HepG2 (cell line): ENCODE data around the gene SLC6A8. TPM values are rescaled to one million over a fixed set of nuclear protein-coding genes. Genes with fewer than 3 reads are reported as not detected.

Experiments used
- ATAC-seq: fragments of 200-7000 bp; cut with Tn5 transposase; 3 replicates; pipeline ENCODE4 v1.9.1; 2020; ENCODE audit warnings: mild to moderate bottlenecking, moderate library complexity
- BruUV-seq: library from RNA; stranded (reverse); fragments of 400-500 nt; replicated peaks from 2 replicates; lab custom pipeline; 2021; lab: Mats Ljungman, UMichigan
- CTCF ChIA-PET: fragments of 300-600 bp; formaldehyde crosslinking; extraction: SDS; loops from one replicate; lab custom pipeline; 2021; ENCODE audit warnings: low total read pairs, inconsistent platforms, low intra/inter-chr PET ratio; lab: Yijun Ruan, JAX
- POLR2A ChIA-PET: fragments of 350-600 bp; sonication (Branson Sonifier 250); formaldehyde crosslinking; loops from one replicate; lab custom pipeline; 2020; ENCODE audit warnings: antibody characterized with exemption, inconsistent platforms; lab: Yijun Ruan, JAX
- DNase-seq: peaks from one replicate; pipeline ENCODE4 v3.0.0-alpha.2; 2015; ENCODE audit warnings: low spot score
- FAIRE-seq: peaks from 3 replicates; lab custom pipeline; 2011; peaks lifted over from hg19 to GRCh38; lab: Jason Lieb, UNC
- H2AFZ ChIP-seq: one replicate; pipeline ENCODE4 v1.6.1; 2011; ENCODE audit warnings: low read length, inconsistent platforms
- H3K27ac ChIP-seq: fragments of 300-600 bp; 3 replicates; pipeline ENCODE4 v1.8.0; 2011; ENCODE audit warnings: mixed run types, mild to moderate bottlenecking, mixed read lengths, low read length, inconsistent platforms; ENCODE audit not compliant: insufficient read depth; ENCODE audit errors: extremely low read length
- H3K27me3 ChIP-seq, 2 experiments: fragments of 200-600 bp in 1 of 2; 2 replicates in 1 of 2; 3 replicates in 1 of 2; pipeline versions ENCODE4 v1.6.0 to v1.8.0; 2011; ENCODE audit warnings: low read length in 2 of 2, mild to moderate bottlenecking in 2 of 2, moderate library complexity in 2 of 2, inconsistent platforms in 1 of 2; ENCODE audit not compliant: insufficient read depth in 2 of 2, control insufficient read depth in 1 of 2
- H3K36me3 ChIP-seq, 2 experiments: fragments of 200-600 bp in 1 of 2; replicated peaks in 1 of 2; 2 replicates in 1 of 2; 3 replicates in 1 of 2; pipeline versions ENCODE4 v1.5.1 to v1.8.0; 2011; ENCODE audit warnings: low read length in 2 of 2, inconsistent platforms in 1 of 2; ENCODE audit not compliant: insufficient read depth in 2 of 2, control insufficient read depth in 1 of 2
- H3K4me1 ChIP-seq: 2 replicates; pipeline ENCODE4 v1.5.1; 2012; ENCODE audit warnings: low read length, inconsistent platforms; ENCODE audit not compliant: insufficient read depth
- H3K4me2 ChIP-seq: 2 replicates; pipeline ENCODE4 v1.6.0; 2011; ENCODE audit warnings: low read depth, low read length, inconsistent platforms
- H3K4me3 ChIP-seq, 3 experiments: fragments of 200-600 bp in 1 of 3; sonication (generic), shearing (Covaris generic) in 1 of 3; replicated peaks in 1 of 3; 2 replicates each; pipeline ENCODE4 v1.5.1; 2011 to 2016; ENCODE audit warnings: low read length in 3 of 3, inconsistent platforms in 2 of 3, low read depth in 2 of 3, mild to moderate bottlenecking in 2 of 3, control low read depth in 1 of 3, mixed read lengths in 1 of 3; ENCODE audit not compliant: insufficient read depth in 1 of 3
- H3K79me2 ChIP-seq: one replicate; pipeline ENCODE4 v1.6.1; 2011; ENCODE audit warnings: low read length, inconsistent platforms; ENCODE audit not compliant: insufficient read depth
- H3K9ac ChIP-seq: 2 replicates; pipeline ENCODE4 v1.6.0; 2011; ENCODE audit warnings: mild to moderate bottlenecking, low read depth, low read length, inconsistent platforms; ENCODE audit not compliant: insufficient read depth
- H3K9me3 ChIP-seq: 2 replicates; pipeline ENCODE4 v1.5.1; 2012; ENCODE audit warnings: mild to moderate bottlenecking, low read length
- H4K20me1 ChIP-seq: 2 replicates; pipeline ENCODE4 v1.6.0; 2011; ENCODE audit warnings: inconsistent platforms, mild to moderate bottlenecking, low read length, moderate library complexity; ENCODE audit not compliant: insufficient read depth
- DNMT3B ChIP-seq: conservative IDR thresholded peaks from 2 replicates; pipeline ENCODE4 v1.6.1; 2016; ENCODE audit warnings: missing biosample characterization, control low read depth
- DRAP1 ChIP-seq: IDR thresholded peaks from 2 replicates; pipeline ENCODE4 v1.6.1; 2016; ENCODE audit warnings: missing genetic modification reagents, missing compliant biosample characterization
- MYPOP ChIP-seq: sonication (generic); formaldehyde crosslinking; IDR thresholded peaks from 2 replicates; pipeline ENCODE4 v1.8.1; 2023; ENCODE audit warnings: mild to moderate bottlenecking, moderate library complexity, missing genetic modification reagents
- PHB2 ChIP-seq: fragments of 450-650 bp; IDR thresholded peaks from 2 replicates; pipeline ENCODE4 v1.6.1; 2018; ENCODE audit not compliant: partially characterized antibody
- RBFOX2 ChIP-seq: fragments of 200-400 bp; formaldehyde crosslinking; IDR thresholded peaks from 2 replicates; pipeline ENCODE4 v1.6.1; 2017; ENCODE audit warnings: low read depth, mild to moderate bottlenecking, low read length
- SP1 ChIP-seq, 2 experiments: fragments of 450-650 bp in 1 of 2; sonication (generic) in 1 of 2; formaldehyde crosslinking in 1 of 2; IDR thresholded peaks; 2 replicates each; pipeline versions ENCODE4 v1.4.0 to v1.6.1; 2016 to 2020; ENCODE audit warnings: missing genetic modification reagents in 1 of 2
- ZNF558 ChIP-seq: sonication (generic); formaldehyde crosslinking; IDR thresholded peaks from 2 replicates; pipeline ENCODE4 v1.9.0; 2022; ENCODE audit warnings: mild to moderate bottlenecking, missing genetic modification reagents, borderline replicate concordance
- ZNF713 ChIP-seq: sonication (generic); formaldehyde crosslinking; IDR thresholded peaks from 2 replicates; pipeline ENCODE4 v1.4.0; 2020; ENCODE audit warnings: mild to moderate bottlenecking, missing genetic modification reagents
- ZNF781 ChIP-seq: sonication (generic); formaldehyde crosslinking; IDR thresholded peaks from 2 replicates; pipeline ENCODE4 v1.5.1; 2020; ENCODE audit warnings: borderline replicate concordance, mild to moderate bottlenecking, missing genetic modification reagents; ENCODE audit errors: not compliant biosample characterization
- ZSCAN29 ChIP-seq: sonication (generic); formaldehyde crosslinking; conservative IDR thresholded peaks from 2 replicates; pipeline ENCODE4 v1.4.0; 2020; ENCODE audit warnings: mild to moderate bottlenecking, missing genetic modification reagents
- WGBS: methylation state at CpG from one replicate; pipeline ENCODE4 v1.1.6; 2017; ENCODE audit warnings: low lambda C conversion rate; 5-methylcytosine and 5-hydroxymethylcytosine counted together
- in situ Hi-C: cut with HindIII; loops from 2 replicates; pipeline ENCODE4 v1.10.0; 2017; ENCODE audit warnings: low pct_unique_long_range_greater_than_20kb; ENCODE audit not compliant: extremely low pct_ligation_motif_present
- intact Hi-C: fragments of 100-400 bp; cut with micrococcal nuclease; formaldehyde crosslinking; loops from one replicate; pipeline ENCODE4 v1.10.0; 2022; ENCODE audit not compliant: unreplicated experiment
- polyA plus RNA-seq, 8 experiments: library from polyadenylated mRNA; depleted of rRNA in 3 of 8; stranded (reverse) in 7 of 8; unstranded in 1 of 8; fragments of >200 nt; fragmentation: Illumina TruSeq in 4 of 8; extraction: Trizol in 4 of 8; gene quantifications; 2 replicates each; pipeline versions ENCODE4 v1.2.1 to v1.2.3, GENCODE V29; 2011 to 2016; ENCODE audit warnings: low read depth in 4 of 8, missing spikeins in 1 of 8, mixed read lengths in 1 of 8; ENCODE audit not compliant: insufficient read depth in 1 of 8
- total RNA-seq, 5 experiments: library from RNA; depleted of rRNA; stranded (reverse); fragments of >200 nt; fragmentation: Illumina TruSeq; extraction: Trizol; gene quantifications; 2 replicates each; pipeline ENCODE4 v1.2.3, GENCODE V29; 2016; ENCODE audit warnings: low read depth in 1 of 5
- TF ChIP-seq, protein P1 (sequence below): sonication (generic); formaldehyde crosslinking; IDR thresholded peaks from 2 replicates; pipeline ENCODE4 v1.5.0; 2020; ENCODE audit warnings: missing genetic modification reagents
- TF ChIP-seq, protein P2 (sequence below): sonication (generic); formaldehyde crosslinking; IDR thresholded peaks from 2 replicates; pipeline ENCODE4 v1.4.0; 2020; ENCODE audit warnings: missing genetic modification reagents

The SLC6A8 gene
- total and polyA plus RNA-seq, 2 of the 13 experiments (the other 11 are each of a cell fraction or from before 2014, with no cell fraction given), result 13.9 to 176 TPM

DNA sequence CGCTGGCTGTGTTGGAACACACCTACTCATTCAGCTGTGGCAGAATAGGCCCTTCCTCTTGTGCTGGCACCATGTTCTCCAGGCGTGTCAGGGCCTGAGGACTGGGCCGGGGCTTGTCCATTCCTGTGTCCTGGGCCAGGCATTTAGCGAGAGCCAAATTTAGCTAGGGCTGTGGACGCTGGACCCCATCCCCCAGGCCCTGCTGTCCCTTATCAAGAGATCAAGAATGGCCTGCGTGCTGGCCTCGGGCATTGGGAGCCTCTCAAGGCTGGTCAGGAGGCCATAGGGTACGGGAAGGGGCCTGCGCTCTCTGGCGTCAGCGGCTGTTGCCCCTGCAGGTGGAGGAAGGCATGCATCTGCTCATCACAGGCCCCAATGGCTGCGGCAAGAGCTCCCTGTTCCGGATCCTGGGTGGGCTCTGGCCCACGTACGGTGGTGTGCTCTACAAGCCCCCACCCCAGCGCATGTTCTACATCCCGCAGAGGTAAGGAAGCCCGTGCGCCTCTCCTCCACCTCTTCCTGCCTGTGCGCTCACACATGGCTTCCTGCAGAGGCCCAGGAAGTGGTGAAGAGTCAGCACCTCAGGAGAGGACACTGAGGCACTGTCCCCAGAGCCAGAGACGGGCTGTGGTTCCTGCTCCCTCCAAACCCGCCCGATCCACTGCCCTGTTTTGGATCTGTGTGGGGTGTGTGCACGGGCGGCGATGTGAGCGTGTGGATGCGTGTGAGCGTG, 52.2 kb downstream of the SLC6A8 start:
- ChIA-PET POLR2A (no interaction called here), CTCF (no interaction called here)
- in situ Hi-C loops (no loop called here), intact Hi-C loops (no loop called here)
- no TSS peak for BruUV-seq
- no CpG with 5 or more reads among the region's 29 CpGs for WGBS
- no peaks in the 10 kb centered on the region for H3K4me1 ChIP-seq
- H3K4me3 ChIP-seq, result no peak overlapping the region
- no peak for ATAC-seq
- H3K36me3 ChIP-seq, result 0 out of 5 replicates have a peak, but pooled peaks cover 0 to 3% of the 10 kb centered on the region in 2 experiments
- no peak overlapping the region for H3K27ac ChIP-seq
- H4K20me1 ChIP-seq, result no peaks in the 10 kb centered on the region
- H3K79me2 ChIP-seq, result no peaks in the 10 kb centered on the region
- no peak for DNase-seq
- H2AFZ ChIP-seq, result no peak overlapping the region
- no peak for FAIRE-seq
- no peak overlapping the region for H3K4me2 ChIP-seq
- H3K27me3 ChIP-seq, result no peaks in the 10 kb centered on the region
- TF ChIP-seq RBFOX2 (0 out of 2 replicates have a peak, but pooled peaks have one; percentile 28), ZNF713 (CRISPR knock-in tag) (no peak)
- TF ChIP-seq, protein P1, sequence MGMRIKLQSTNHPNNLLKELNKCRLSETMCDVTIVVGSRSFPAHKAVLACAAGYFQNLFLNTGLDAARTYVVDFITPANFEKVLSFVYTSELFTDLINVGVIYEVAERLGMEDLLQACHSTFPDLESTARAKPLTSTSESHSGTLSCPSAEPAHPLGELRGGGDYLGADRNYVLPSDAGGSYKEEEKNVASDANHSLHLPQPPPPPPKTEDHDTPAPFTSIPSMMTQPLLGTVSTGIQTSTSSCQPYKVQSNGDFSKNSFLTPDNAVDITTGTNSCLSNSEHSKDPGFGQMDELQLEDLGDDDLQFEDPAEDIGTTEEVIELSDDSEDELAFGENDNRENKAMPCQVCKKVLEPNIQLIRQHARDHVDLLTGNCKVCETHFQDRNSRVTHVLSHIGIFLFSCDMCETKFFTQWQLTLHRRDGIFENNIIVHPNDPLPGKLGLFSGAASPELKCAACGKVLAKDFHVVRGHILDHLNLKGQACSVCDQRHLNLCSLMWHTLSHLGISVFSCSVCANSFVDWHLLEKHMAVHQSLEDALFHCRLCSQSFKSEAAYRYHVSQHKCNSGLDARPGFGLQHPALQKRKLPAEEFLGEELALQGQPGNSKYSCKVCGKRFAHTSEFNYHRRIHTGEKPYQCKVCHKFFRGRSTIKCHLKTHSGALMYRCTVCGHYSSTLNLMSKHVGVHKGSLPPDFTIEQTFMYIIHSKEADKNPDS (CRISPR knock-in tag), result no peak
- H3K9me3 ChIP-seq, result no peaks in the 10 kb centered on the region
- no peak overlapping the region for H3K9ac ChIP-seq

DNA sequence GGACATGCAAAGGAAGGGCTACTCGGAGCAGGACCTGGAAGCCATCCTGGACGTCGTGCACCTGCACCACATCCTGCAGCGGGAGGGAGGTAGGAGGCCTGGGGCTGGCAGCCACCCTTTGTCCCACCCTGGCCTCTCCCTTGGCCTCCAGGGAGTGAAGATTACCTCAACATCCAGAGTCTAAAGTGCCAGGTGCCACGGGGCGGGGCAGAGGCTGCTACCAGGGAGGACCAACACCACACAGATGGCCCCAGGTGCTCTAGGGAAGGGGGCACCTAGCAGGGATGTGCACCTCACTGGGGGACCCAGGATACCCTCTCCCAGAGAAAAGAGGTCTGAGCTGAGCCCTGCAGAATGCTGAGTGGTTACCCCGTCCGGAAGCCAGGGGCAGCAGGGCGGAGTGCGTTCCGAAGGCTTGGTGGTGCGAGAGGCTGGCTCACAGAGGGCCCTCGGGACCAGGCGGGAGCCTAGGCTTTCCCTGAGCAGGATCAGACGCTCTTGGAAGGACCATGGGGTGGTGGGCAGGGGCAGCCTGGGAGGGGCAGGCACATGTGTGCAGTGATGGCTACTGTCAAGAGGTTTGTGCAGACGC, 53.0 kb downstream of the SLC6A8 start:
- no peaks in the 10 kb centered on the region for H3K27me3 ChIP-seq
- no peaks in the 10 kb centered on the region for H3K9me3 ChIP-seq
- no peak overlapping the region for H3K4me3 ChIP-seq
- WGBS, result 100% methylated on average over 2 of the region's 16 CpGs
- H3K36me3 ChIP-seq, result 0 out of 5 replicates have a peak, but pooled peaks cover 0 to 3% of the 10 kb centered on the region in 2 experiments
- no peaks in the 10 kb centered on the region for H4K20me1 ChIP-seq
- H3K4me1 ChIP-seq, result no peaks in the 10 kb centered on the region
- POLR2A ChIA-PET, result no interaction called here
- no peak overlapping the region for H3K4me2 ChIP-seq
- CTCF ChIA-PET, result no interaction called here
- H3K27ac ChIP-seq, result no peak overlapping the region
- no peaks in the 10 kb centered on the region for H3K79me2 ChIP-seq
- in situ Hi-C loops, result no loop called here
- no TSS peak for BruUV-seq
- no peak for ATAC-seq
- no peak for DNase-seq
- H3K9ac ChIP-seq, result no peak overlapping the region
- no peak overlapping the region for H2AFZ ChIP-seq
- intact Hi-C loops, result no loop called here
- no peak for FAIRE-seq
- TF ChIP-seq MYPOP (CRISPR knock-in tag), result no peak
- TF ChIP-seq ZNF781, result no peak
- TF ChIP-seq ZNF558 (CRISPR knock-in tag), result no peak
- no peak for TF ChIP-seq DNMT3B (CRISPR knock-in tag)
- no peak for TF ChIP-seq ZSCAN29 (CRISPR knock-in tag)
- no peak for TF ChIP-seq DRAP1 (CRISPR knock-in tag)
- no peak for TF ChIP-seq SP1 (IDR thresholded peaks at IDR 0.05)
- no peak for TF ChIP-seq SP1 (CRISPR knock-in tag; IDR thresholded peaks at IDR 0.05)
- TF ChIP-seq, protein P2, sequence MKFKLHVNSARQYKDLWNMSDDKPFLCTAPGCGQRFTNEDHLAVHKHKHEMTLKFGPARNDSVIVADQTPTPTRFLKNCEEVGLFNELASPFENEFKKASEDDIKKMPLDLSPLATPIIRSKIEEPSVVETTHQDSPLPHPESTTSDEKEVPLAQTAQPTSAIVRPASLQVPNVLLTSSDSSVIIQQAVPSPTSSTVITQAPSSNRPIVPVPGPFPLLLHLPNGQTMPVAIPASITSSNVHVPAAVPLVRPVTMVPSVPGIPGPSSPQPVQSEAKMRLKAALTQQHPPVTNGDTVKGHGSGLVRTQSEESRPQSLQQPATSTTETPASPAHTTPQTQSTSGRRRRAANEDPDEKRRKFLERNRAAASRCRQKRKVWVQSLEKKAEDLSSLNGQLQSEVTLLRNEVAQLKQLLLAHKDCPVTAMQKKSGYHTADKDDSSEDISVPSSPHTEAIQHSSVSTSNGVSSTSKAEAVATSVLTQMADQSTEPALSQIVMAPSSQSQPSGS (CRISPR knock-in tag), result no peak
- no peak for TF ChIP-seq PHB2
